IPS-11a (cell line): ENCODE data around the gene SPACDR.

Experiments
- H3K4me3 ChIP-seq: one replicate; pipeline ENCODE4 v1.5.1; 2013; ENCODE audit warnings: low read depth, low read length, control low read depth

The SPACDR gene

GRCh38 chr7:100437150-100438100 lies 26.6 kb downstream of the SPACDR start:
- no peak overlapping the region for H3K4me3 ChIP-seq

GRCh38 chr7:100435401-100436304 lies 28.4 kb downstream of the SPACDR start:
- peak overlapping the region; percentile 74 for H3K4me3 ChIP-seq

- peak overlapping the region; percentile 74 for H3K4me3 ChIP-seq
Observed at GRCh38 chr7:100434297-100435144, 29.5 kb downstream of the SPACDR start.

GRCh38 chr7:100433592-100434296 lies 30.3 kb downstream of the SPACDR start:
- no peak overlapping the region for H3K4me3 ChIP-seq

GRCh38 chr7:100433276-100433591 lies 30.8 kb downstream of the SPACDR start:
- H3K4me3 ChIP-seq, result no peak overlapping the region

GRCh38 chr7:100432621-100433275 lies 31.3 kb downstream of the SPACDR start:
- H3K4me3 ChIP-seq, result no peak overlapping the region

- H3K4me3 ChIP-seq, result no peak overlapping the region
Observed at GRCh38 chr7:100432053-100432452, 32.0 kb downstream of the SPACDR start.

GRCh38 chr7:100431286-100431735 lies 32.7 kb downstream of the SPACDR start:
- H3K4me3 ChIP-seq, result no peak overlapping the region

GRCh38 chr7:100430493-100431285 lies 33.4 kb downstream of the SPACDR start:
- peak overlapping the region; percentile 68 for H3K4me3 ChIP-seq

GRCh38 chr7:100429637-100430492 lies 34.2 kb downstream of the SPACDR start, which contains the start of gene MEPCE:
Gene MEPCE, plus strand, starts transcription at chr7:100429831. Its CDS starts 188 bp downstream, at chr7:100430019.
- peak within 1 kb of the TSS; percentile 68 for H3K4me3 ChIP-seq

GRCh38 chr7:100428967-100429636 lies 35.0 kb downstream of the SPACDR start:
- peak overlapping the region; percentile 68 for H3K4me3 ChIP-seq

- peak within 1 kb of the TSS; percentile 68 for H3K4me3 ChIP-seq
Observed at GRCh38 chr7:100428199-100428966, 35.7 kb downstream of the SPACDR start, which contains the start of gene ZCWPW1. Gene ZCWPW1, minus strand, starts transcription at chr7:100428703. Its CDS starts 8,054 bp downstream, at chr7:100420649.

- no peak overlapping the region for H3K4me3 ChIP-seq
Observed at GRCh38 chr7:100427762-100428198, 36.3 kb downstream of the SPACDR start.

- no peak overlapping the region for H3K4me3 ChIP-seq
Observed at GRCh38 chr7:100426516-100426915, 37.5 kb downstream of the SPACDR start.

GRCh38 chr7:100425347-100425746 lies 38.7 kb downstream of the SPACDR start:
- no peak overlapping the region for H3K4me3 ChIP-seq

- no peak overlapping the region for H3K4me3 ChIP-seq
Observed at GRCh38 chr7:100423315-100423714, 40.7 kb downstream of the SPACDR start.
